Thyroid gland (tissue), 4 donors: ENCODE data around the gene FBLN1. TPM values are rescaled to one million over a fixed set of nuclear protein-coding genes. Genes with fewer than 3 reads are reported as not detected.

Source experiments
- DNase-seq, 2 donors: peaks; one replicate each; pipeline ENCODE4 v3.0.0-alpha.2; 2019
- H3K27ac ChIP-seq, 3 donors: fragments of 200-600 bp; sonication (generic); 1 replicate in 2 of 3; 2 replicates in 1 of 3; pipeline ENCODE4 v1.5.1; 2016 to 2019; ENCODE audit warnings: mild to moderate bottlenecking in 1 of 3, moderate library complexity in 1 of 3
- H3K27me3 ChIP-seq: fragments of 200-600 bp; sonication (generic); one replicate; pipeline ENCODE4 v1.5.1; 2019
- H3K36me3 ChIP-seq, 2 donors: fragments of 200-600 bp; sonication (generic); one replicate each; pipeline ENCODE4 v1.5.1; 2016 to 2019
- H3K4me1 ChIP-seq, 2 donors: fragments of 200-600 bp; sonication (generic); one replicate each; pipeline ENCODE4 v1.5.1; 2017 to 2019
- H3K4me3 ChIP-seq, 3 donors: fragments of 200-600 bp; sonication (generic); replicated peaks in 1 of 3; 1 replicate in 2 of 3; 2 replicates in 1 of 3; pipeline ENCODE4 v1.5.1; 2016; ENCODE audit warnings: mild to moderate bottlenecking in 1 of 3
- H3K9me3 ChIP-seq: fragments of 200-600 bp; sonication (generic); one replicate; pipeline ENCODE4 v1.5.1; 2017
- POLR2A ChIP-seq, 2 donors: fragments of 450-650 bp; IDR thresholded peaks; one replicate each; pipeline ENCODE4 v1.6.1; 2017; ENCODE audit warnings: antibody characterized with exemption in 2 of 2, mild to moderate bottlenecking in 2 of 2, moderate library complexity in 1 of 2
- WGBS, 2 donors: methylation state at CpG; one replicate each; pipeline ENCODE4 v1.1.5; 2017; 5-methylcytosine and 5-hydroxymethylcytosine counted together
- intact Hi-C: fragments of 100-400 bp; cut with DNase I; formaldehyde crosslinking; loops from one replicate; pipeline ENCODE4 v1.15.1; 2023
- small RNA-seq: library from RNA; depleted of rRNA; stranded (forward); fragments of <200 nt; gene quantifications from one replicate; pipeline ENCODE3, GENCODE V24; 2016
- total RNA-seq, 4 donors: library from RNA; depleted of rRNA; stranded (reverse); fragments of >200 nt; gene quantifications; one replicate each; pipeline ENCODE4 v1.2.3, GENCODE V29; 2016
- TF ChIP-seq, protein P1 (sequence below), 6 experiments: fragments of 200-600 bp in 3 of 6; fragments of 450-650 bp in 3 of 6; sonication (generic) in 3 of 6; IDR thresholded peaks; one replicate each; pipeline ENCODE4 v1.5.1; 2016 to 2019; ENCODE audit warnings: antibody characterized with exemption in 6 of 6, mild to moderate bottlenecking in 2 of 6, inconsistent platforms in 1 of 6, moderate library complexity in 1 of 6

FBLN1 gene
- total RNA-seq, 4 donors from 2014 or later: 52.3 to 199 (median 163) TPM

DNA sequence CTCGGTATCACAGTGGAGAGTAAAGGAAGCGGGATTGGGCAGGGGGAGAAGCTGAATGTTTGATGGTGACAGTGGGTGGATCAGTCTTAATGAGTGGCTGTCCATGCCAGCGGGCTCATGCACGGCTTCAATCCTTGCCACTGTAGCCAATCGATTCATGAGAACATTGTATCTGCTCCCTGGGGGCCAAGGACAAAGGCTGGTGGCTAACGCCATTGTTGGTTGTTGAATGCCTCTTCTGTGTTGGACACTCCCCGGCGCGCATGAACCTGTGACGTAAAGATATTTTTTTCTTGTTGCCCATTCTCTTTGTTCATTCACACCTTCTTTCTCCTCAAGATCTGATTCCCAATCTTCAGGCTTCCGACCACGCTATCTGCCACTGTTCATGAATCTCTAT is 148.0 kb downstream of the FBLN1 start:
- Histone ChIP-seq H3K9me3 (no peaks in the 10 kb centered on the region), H3K4me1 (peaks cover 14 to 22% of the 10 kb centered on the region in 2 donors), H3K27ac (no peak overlapping the region), H3K27me3 (no peaks in the 10 kb centered on the region), H3K4me3 (no peak overlapping the region), H3K36me3 (no peaks in the 10 kb centered on the region)
- TF ChIP-seq, protein P1, sequence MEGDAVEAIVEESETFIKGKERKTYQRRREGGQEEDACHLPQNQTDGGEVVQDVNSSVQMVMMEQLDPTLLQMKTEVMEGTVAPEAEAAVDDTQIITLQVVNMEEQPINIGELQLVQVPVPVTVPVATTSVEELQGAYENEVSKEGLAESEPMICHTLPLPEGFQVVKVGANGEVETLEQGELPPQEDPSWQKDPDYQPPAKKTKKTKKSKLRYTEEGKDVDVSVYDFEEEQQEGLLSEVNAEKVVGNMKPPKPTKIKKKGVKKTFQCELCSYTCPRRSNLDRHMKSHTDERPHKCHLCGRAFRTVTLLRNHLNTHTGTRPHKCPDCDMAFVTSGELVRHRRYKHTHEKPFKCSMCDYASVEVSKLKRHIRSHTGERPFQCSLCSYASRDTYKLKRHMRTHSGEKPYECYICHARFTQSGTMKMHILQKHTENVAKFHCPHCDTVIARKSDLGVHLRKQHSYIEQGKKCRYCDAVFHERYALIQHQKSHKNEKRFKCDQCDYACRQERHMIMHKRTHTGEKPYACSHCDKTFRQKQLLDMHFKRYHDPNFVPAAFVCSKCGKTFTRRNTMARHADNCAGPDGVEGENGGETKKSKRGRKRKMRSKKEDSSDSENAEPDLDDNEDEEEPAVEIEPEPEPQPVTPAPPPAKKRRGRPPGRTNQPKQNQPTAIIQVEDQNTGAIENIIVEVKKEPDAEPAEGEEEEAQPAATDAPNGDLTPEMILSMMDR (IDR thresholded peaks at IDR 0.05): no peak
- TF ChIP-seq POLR2A (IDR thresholded peaks at IDR 0.05): no peak
- WGBS, 2 donors: 89 to 98% methylated on average over 12 of the region's 12 CpGs
- intact Hi-C loops: no loop called here
- no peak for DNase-seq

Small RNAs within 50 kb of the gene (small RNA-seq; reads per million reads assigned to genes)
- not detected for gene RNU6-1161P

Other genes with a start within 250 kb of the FBLN1 start
- gene UPK3A, start 217.9 kb upstream of the FBLN1 start, total RNA-seq: 1 to 10 TPM in 3 of 4 donors, not detected in 1; 2.1 to 3.9 (median 2.6) TPM
- gene FAM118A, start 192.9 kb upstream of the FBLN1 start, total RNA-seq: 100 to 1,000 TPM in 1 of 4 donors, 10 to 100 TPM in 3; 15.7 to 104 (median 75.3) TPM
- under 1 TPM in 1 of 4 donors, not detected in 3; 0.13 TPM for gene SMC1B, start 89.3 kb upstream of the FBLN1 start, total RNA-seq
- 1 to 10 TPM in 1 of 4 donors, under 1 TPM in 1, not detected in 2; 0.45 to 4.2 TPM for gene RIBC2, start 89.2 kb upstream of the FBLN1 start, total RNA-seq
- 100 to 1,000 TPM; 110 to 145 (median 134) TPM for gene ATXN10, start 169.0 kb downstream of the FBLN1 start, total RNA-seq